ENCODE results near the gene PLP1.

DNA sequence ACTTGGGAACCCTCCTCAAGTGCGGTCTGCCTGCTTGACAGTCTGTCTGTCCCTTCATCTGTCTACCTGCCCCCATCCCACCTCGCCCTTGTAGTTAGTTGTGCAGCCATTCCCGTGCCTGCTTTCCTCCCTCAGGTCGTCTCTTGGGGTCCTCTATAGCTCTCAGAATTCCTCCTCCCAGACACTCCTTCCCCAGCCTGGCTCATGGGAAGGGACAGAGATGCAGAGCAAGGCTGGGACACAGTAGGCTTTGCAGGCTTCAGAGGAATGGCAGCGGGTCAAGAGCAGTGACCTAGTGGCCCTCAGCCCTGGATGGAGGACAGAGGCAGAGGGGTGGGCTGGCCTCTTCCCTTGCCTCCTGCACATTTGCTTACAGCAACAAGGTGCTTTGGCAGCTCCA is 47.6 kb upstream of the PLP1 start:
- TF ChIP-seq, protein P1, sequence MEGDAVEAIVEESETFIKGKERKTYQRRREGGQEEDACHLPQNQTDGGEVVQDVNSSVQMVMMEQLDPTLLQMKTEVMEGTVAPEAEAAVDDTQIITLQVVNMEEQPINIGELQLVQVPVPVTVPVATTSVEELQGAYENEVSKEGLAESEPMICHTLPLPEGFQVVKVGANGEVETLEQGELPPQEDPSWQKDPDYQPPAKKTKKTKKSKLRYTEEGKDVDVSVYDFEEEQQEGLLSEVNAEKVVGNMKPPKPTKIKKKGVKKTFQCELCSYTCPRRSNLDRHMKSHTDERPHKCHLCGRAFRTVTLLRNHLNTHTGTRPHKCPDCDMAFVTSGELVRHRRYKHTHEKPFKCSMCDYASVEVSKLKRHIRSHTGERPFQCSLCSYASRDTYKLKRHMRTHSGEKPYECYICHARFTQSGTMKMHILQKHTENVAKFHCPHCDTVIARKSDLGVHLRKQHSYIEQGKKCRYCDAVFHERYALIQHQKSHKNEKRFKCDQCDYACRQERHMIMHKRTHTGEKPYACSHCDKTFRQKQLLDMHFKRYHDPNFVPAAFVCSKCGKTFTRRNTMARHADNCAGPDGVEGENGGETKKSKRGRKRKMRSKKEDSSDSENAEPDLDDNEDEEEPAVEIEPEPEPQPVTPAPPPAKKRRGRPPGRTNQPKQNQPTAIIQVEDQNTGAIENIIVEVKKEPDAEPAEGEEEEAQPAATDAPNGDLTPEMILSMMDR (IDR thresholded peaks at IDR 0.05) = no peak
- no peak for TF ChIP-seq POLR2A (IDR thresholded peaks at IDR 0.05)

Data from esophagus squamous epithelium (tissue), 4 donors.